Activated CD4-positive, alpha-beta T cell treated with anti-CD3 and anti-CD28 coated beads for 24 hours (primary cell): ENCODE results near the gene HIPK2.
A peak's percentile ranks its signal among the peaks of the same experiment; 100 is the strongest.

Experiments
- DNase-seq, 2 donors: peaks; one replicate each; pipeline ENCODE4 v3.0.0-alpha.2; 2020; ENCODE audit warnings: low read depth in 2 of 2

The HIPK2 gene

GRCh38 chr7:139696552-139696951, 81.2 kb downstream of the HIPK2 start:
- DNase-seq: no peak

GRCh38 chr7:139695588-139695987, 82.2 kb downstream of the HIPK2 start:
- DNase-seq: no peak

GRCh38 chr7:139695051-139695450, 82.7 kb downstream of the HIPK2 start:
- DNase-seq: no peak

- no peak for DNase-seq
These were observed 83.5 kb downstream of the HIPK2 start for GRCh38 chr7:139694389-139694676.

- DNase-seq: no peak
These were observed 84.0 kb downstream of the HIPK2 start for GRCh38 chr7:139693651-139694388.

GRCh38 chr7:139692723-139693122, 85.1 kb downstream of the HIPK2 start:
- DNase-seq: no peak

GRCh38 chr7:139691253-139691781, 86.5 kb downstream of the HIPK2 start:
- no peak for DNase-seq

GRCh38 chr7:139687980-139688632, 89.7 kb downstream of the HIPK2 start:
- no peak for DNase-seq

GRCh38 chr7:139687211-139687954, 90.4 kb downstream of the HIPK2 start:
- no peak for DNase-seq

GRCh38 chr7:139683137-139683921, 94.5 kb downstream of the HIPK2 start:
- DNase-seq: no peak

GRCh38 chr7:139682136-139683013, 95.4 kb downstream of the HIPK2 start:
- DNase-seq: peak; percentile 14 to 21

- DNase-seq: no peak
These were observed 96.0 kb downstream of the HIPK2 start for GRCh38 chr7:139681812-139682135.

GRCh38 chr7:139681463-139681755, 96.4 kb downstream of the HIPK2 start:
- no peak for DNase-seq

GRCh38 chr7:139680676-139681462, 96.9 kb downstream of the HIPK2 start:
- DNase-seq: peak; percentile 58 to 63

- DNase-seq: no peak
These were observed 97.8 kb downstream of the HIPK2 start for GRCh38 chr7:139679731-139680594.

- no peak for DNase-seq
These were observed 101.4 kb downstream of the HIPK2 start for GRCh38 chr7:139676390-139676789.

GRCh38 chr7:139675127-139676125, 102.4 kb downstream of the HIPK2 start:
- no peak for DNase-seq

GRCh38 chr7:139674752-139675126, 103.1 kb downstream of the HIPK2 start:
- DNase-seq: no peak
